OCI-LY7 (cell line): ENCODE results near the gene CD3E.

Experiments used
- EZH2phosphoT487 ChIP-seq: fragments of 200-600 bp; sonication (generic); IDR thresholded peaks from 2 replicates; pipeline ENCODE4 v1.6.1; 2018; ENCODE audit warnings: low read depth, borderline replicate concordance, mild to moderate bottlenecking, mixed run types, antibody characterized with exemption, low read length, moderate library complexity, mixed read lengths
- TF ChIP-seq, protein P1 (sequence below): fragments of 200-600 bp; sonication (generic); conservative IDR thresholded peaks from 2 replicates; pipeline ENCODE4 v1.5.1; 2014; ENCODE audit warnings: mild to moderate bottlenecking, antibody characterized with exemption, low read length, moderate library complexity, mixed read lengths

DNA sequence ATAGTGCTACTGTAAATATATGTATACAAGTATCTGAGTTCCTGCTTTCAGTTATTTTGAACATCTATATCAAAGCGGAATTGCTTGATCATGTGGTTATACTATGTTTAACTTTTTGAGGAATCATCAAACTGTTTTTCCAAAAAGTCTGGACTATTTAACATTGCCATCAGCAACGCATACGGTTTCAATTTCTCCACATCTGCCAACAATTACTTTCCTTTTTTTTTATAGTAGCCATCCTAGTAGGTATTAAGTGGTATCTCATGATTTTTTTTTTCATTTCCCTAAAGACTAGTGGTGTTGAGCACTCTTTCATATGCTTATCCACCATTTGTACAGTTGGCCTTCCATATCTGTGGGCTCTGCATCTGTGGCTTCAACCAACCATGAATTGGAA is 53.5 kb downstream of the CD3E start:
- TF ChIP-seq, protein P1, sequence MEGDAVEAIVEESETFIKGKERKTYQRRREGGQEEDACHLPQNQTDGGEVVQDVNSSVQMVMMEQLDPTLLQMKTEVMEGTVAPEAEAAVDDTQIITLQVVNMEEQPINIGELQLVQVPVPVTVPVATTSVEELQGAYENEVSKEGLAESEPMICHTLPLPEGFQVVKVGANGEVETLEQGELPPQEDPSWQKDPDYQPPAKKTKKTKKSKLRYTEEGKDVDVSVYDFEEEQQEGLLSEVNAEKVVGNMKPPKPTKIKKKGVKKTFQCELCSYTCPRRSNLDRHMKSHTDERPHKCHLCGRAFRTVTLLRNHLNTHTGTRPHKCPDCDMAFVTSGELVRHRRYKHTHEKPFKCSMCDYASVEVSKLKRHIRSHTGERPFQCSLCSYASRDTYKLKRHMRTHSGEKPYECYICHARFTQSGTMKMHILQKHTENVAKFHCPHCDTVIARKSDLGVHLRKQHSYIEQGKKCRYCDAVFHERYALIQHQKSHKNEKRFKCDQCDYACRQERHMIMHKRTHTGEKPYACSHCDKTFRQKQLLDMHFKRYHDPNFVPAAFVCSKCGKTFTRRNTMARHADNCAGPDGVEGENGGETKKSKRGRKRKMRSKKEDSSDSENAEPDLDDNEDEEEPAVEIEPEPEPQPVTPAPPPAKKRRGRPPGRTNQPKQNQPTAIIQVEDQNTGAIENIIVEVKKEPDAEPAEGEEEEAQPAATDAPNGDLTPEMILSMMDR = no peak
- no peak for TF ChIP-seq EZH2phosphoT487
